ENCODE data around the gene DRD4.

DRD4 gene

DNA sequence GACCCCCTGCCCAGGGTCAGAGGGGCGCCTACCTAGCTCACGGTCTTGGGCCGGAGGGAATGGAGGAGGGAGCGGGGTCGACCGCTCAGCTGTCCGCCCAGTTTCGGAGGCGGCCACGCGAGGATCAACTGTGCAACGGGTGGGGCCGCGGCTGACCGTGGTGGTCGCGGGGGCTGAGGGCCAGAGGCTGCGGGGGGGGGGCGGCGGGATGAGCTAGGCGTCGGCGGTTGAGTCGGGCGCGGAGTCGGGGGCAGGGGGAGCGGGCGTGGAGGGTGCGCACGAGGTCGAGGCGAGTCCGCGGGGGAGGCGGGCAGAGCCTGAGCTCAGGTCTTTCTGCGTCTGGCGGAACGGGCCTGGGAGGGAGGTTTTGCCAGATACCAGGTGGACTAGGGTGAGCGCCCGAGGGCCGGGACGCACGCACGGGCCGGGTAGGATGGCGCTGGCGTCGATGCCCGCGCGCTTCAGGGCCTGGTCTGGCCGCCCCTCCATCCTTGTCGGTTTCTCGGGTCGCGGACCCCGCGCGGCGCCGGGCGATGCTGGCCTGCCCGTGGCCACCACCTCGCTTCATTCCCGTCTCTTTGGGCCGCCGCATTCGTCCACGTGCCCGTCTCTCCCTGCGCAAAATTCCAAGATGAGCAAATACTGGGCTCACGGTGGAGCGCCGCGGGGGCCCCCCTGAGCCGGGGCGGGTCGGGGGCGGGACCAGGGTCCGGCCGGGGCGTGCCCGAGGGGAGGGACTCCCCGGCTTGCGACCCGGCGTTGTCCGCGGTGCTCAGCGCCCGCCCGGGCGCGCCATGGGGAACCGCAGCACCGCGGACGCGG is at the start of gene DRD4:
DRD4 (plus strand) TSS at position 759 of the 822 bp plus-strand sequence; CDS start at position 795, 36 bp downstream.
- H3K27ac Mint-ChIP-seq, result no peak within 1 kb of the TSS
- H3K27me3 Mint-ChIP-seq, result peaks cover 14% of the 10 kb centered on the region
- H3K36me3 Mint-ChIP-seq, result no peaks in the 10 kb centered on the region

DNA sequence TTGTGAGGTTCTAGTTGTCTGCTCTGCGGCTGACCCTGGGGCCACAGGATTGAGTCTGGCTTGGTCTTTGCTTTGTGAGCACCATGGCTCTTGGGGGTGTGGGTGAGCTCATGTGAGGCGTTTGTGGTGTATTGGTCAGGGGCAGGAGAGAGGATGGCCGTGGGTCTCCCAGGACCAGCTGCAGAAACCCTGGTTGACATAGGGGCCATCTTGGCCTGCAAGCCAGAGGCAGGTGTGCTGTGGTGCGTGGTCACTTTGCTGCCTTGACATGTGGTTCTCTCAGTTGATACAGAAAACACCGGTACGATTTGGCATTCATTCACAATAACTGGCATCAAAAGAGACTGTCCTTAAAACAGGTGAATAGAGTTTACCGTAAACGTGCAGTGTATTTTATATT is 49.5 kb upstream of the DRD4 start:
- Mint-ChIP-seq H3K36me3 (peaks cover 16% of the 10 kb centered on the region), H3K4me1 (peaks cover 29% of the 10 kb centered on the region), H3K27ac (peak overlapping the region; percentile 91), H3K27me3 (no peaks in the 10 kb centered on the region), H3K9me3 (no peaks in the 10 kb centered on the region), H3K4me3 (peak overlapping the region; percentile 87)

More for the DNA sequence above, at the start of gene DRD4:
- Mint-ChIP-seq H3K9me3 (no peaks in the 10 kb centered on the region), H3K4me1 (peaks cover 9% of the 10 kb centered on the region), H3K4me3 (peak within 1 kb of the TSS; percentile 61)

DNA sequence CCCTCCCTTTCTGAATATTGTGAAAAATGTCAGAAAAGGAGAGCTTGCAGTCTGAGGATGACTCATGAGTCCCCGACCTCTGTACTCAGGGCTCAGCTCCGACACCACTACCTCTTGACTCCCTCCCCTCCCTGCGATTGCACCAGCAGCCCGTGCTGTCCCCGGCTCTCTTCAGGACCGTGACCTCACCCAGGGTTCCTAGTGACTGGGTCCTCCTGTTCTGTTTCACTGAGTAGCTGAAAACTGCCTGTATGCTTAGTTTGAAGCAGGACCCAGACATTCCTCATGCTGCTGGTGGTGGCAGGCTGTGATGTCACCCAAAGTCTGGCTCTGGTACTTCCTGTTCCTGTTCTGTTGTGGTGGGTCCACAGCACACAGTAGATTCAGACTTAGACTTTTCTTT is 49.1 kb upstream of the DRD4 start:
- Mint-ChIP-seq H3K4me3 (peak overlapping the region; percentile 87), H3K27ac (peak overlapping the region; percentile 91), H3K4me1 (peaks cover 29% of the 10 kb centered on the region), H3K27me3 (no peaks in the 10 kb centered on the region), H3K9me3 (no peaks in the 10 kb centered on the region), H3K36me3 (peaks cover 16% of the 10 kb centered on the region)

DNA sequence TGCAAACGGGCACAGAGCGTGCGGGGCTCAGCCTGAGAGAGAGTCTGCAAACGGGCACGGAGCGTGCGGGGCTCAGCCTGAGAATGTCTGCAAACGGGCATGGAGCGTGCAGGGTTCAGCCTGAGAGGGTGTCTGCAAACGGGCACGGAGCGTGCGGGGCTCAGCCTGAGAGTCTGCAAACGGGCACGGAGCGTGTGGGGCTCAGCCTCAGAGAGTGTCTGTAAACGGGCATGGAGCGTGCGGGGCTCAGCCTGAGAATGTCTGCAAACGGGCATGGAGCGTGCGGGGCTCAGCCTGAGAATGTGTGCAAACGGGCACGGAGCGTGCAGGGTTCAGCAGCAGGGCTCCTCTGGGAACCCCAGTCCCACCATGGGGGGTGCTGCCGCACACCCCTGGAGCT is 47.3 kb upstream of the DRD4 start:
- no peak overlapping the region for H3K4me3 Mint-ChIP-seq
- peak overlapping the region; percentile 70 for H3K27ac Mint-ChIP-seq
- H3K9me3 Mint-ChIP-seq, result no peaks in the 10 kb centered on the region
- H3K4me1 Mint-ChIP-seq, result peaks cover 29% of the 10 kb centered on the region
- H3K27me3 Mint-ChIP-seq, result no peaks in the 10 kb centered on the region
- H3K36me3 Mint-ChIP-seq, result peaks cover 21% of the 10 kb centered on the region

DNA sequence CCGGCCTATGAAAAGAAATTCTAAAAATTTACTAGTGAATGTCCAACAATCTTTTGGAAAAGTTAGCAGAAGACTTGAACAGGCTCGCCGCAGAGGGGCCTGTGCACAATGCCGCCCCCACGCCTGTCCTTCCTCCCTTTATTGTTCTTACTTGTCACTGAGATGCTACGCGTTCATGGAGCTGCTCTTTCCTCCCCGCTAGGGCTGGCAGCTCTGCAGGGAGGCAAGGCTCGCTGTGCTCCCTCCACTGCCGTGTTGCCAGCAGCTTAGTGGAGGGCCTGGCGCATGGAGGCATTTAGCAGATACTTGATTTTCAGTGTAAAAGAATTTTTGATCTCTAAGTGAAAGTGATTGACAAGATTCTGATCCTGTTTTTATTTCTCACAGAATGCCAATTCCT is 46.1 kb upstream of the DRD4 start:
- Mint-ChIP-seq H3K27me3 (no peaks in the 10 kb centered on the region), H3K36me3 (peaks cover 21% of the 10 kb centered on the region), H3K27ac (peak overlapping the region; percentile 17), H3K4me3 (no peak overlapping the region), H3K9me3 (no peaks in the 10 kb centered on the region), H3K4me1 (peaks cover 28% of the 10 kb centered on the region)

DNA sequence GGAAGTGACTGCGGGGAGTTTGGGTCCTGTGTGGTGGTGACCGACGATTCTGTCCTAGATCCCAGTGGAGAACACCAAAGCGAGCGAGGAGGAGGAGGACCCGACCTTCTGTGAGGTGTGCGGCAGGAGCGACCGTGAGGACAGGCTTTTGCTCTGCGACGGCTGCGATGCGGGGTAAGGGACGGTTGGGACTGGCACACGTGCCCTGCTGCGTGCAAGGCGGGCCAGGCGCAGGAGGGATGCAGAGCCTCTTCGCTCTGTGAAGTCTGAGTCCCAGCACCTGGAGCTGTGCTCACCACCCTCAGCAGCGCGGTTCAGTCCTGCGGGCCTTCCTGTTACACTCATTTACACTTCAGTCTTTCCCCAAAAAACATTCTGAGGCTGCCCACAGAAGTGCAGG is 44.6 kb upstream of the DRD4 start:
- no peak overlapping the region for H3K27ac Mint-ChIP-seq
- H3K4me1 Mint-ChIP-seq, result peaks cover 19% of the 10 kb centered on the region

DNA sequence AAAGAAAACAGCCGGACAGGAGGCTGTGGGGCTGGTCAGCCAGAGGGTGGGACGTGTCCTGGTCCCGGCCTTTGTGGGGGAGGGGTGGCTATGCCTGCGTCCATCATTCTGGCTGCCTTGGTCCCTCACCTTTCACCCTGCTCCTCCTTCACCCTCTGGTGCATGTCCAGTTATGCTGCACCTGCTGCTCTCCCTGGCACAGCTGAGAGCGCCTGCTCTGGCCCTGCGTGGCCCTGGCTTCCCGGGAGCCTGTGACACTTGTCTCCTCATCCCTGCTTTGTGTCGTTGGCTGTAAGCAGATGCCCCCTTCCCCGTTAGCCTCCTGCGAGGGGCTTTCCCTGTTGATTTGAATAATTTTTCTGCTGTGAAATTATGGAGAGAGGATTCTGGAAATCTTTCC is 44.2 kb upstream of the DRD4 start:
- peaks cover 15% of the 10 kb centered on the region for H3K4me1 Mint-ChIP-seq
- H3K27ac Mint-ChIP-seq, result no peak overlapping the region
- H3K27me3 Mint-ChIP-seq, result no peaks in the 10 kb centered on the region
- H3K9me3 Mint-ChIP-seq, result no peaks in the 10 kb centered on the region
- peaks cover 19% of the 10 kb centered on the region for H3K36me3 Mint-ChIP-seq
- H3K4me3 Mint-ChIP-seq, result no peak overlapping the region

More for the DNA sequence above, 44.6 kb upstream of the DRD4 start:
- no peaks in the 10 kb centered on the region for H3K27me3 Mint-ChIP-seq
- peaks cover 20% of the 10 kb centered on the region for H3K36me3 Mint-ChIP-seq
- H3K4me3 Mint-ChIP-seq, result no peak overlapping the region
- no peaks in the 10 kb centered on the region for H3K9me3 Mint-ChIP-seq

DNA sequence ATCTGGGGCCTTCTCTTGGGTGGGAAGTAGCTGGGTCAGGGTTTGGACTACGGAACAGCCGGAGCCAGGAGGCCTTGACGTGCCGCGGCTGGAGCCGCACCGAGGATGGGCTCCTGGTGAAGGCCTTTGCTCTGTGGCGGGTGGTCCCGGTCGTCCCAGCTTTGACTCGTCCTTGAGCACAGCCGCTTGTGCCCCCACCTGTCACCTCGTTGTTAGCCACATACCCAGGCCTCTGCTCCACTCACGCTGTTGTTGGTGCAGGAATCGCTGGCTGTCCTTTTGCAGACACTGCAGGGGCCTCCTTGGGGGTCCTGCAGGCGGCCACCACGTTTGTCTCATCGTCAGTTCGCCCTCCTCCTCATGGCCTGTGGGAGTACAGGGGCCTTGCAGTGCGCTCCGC is 43.7 kb upstream of the DRD4 start:
- Mint-ChIP-seq H3K9me3 (no peaks in the 10 kb centered on the region), H3K36me3 (peaks cover 16% of the 10 kb centered on the region), H3K27me3 (no peaks in the 10 kb centered on the region), H3K4me1 (peaks cover 11% of the 10 kb centered on the region), H3K27ac (no peak overlapping the region), H3K4me3 (no peak overlapping the region)

DNA sequence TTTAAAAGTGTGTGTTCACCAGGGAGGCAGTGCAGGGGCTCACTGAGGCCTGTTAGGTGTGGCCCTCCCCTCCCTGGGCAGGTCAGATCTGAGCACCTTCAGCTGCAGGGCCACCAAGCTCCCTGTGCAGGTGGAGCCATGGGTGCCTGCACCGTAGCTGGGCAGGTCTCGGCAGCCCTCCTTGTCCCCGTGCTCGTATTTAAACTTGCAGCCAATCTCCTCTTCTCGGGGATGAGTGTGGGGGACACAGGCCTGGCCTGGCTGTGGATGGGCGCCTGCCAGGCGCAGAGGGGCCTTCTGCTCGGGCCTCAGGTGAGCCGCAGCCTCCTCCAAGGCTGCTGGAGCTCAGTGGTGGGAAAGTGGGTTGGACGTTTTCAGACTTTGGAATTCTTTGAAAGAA is 41.7 kb upstream of the DRD4 start:
- no peak overlapping the region for H3K4me3 Mint-ChIP-seq
- H3K36me3 Mint-ChIP-seq, result peaks cover 12% of the 10 kb centered on the region
- H3K27me3 Mint-ChIP-seq, result no peaks in the 10 kb centered on the region
- H3K4me1 Mint-ChIP-seq, result no peaks in the 10 kb centered on the region
- no peaks in the 10 kb centered on the region for H3K9me3 Mint-ChIP-seq
- no peak overlapping the region for H3K27ac Mint-ChIP-seq

DNA sequence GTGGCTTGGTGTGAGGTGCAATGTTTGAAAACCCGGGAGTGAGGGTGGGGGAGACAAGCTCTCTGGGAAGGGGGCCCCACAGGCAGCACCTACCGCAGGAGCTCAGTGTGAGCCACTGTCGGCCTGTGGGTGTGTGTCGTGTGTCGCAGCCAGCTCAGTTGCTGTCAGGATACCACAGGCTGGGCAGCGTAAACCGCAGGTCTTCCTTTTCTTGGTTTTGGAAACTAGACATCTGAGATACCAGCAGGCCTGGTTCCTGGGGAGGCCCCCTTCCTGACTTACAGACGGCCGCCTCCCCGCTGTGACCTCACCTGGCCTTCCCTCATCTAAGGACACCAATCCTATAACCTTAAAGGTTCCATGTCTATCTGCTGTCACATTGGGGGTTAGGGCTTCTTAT is 40.7 kb upstream of the DRD4 start:
- peaks cover 10% of the 10 kb centered on the region for H3K36me3 Mint-ChIP-seq
- H3K4me3 Mint-ChIP-seq, result no peak overlapping the region
- H3K27ac Mint-ChIP-seq, result no peak overlapping the region

DNA sequence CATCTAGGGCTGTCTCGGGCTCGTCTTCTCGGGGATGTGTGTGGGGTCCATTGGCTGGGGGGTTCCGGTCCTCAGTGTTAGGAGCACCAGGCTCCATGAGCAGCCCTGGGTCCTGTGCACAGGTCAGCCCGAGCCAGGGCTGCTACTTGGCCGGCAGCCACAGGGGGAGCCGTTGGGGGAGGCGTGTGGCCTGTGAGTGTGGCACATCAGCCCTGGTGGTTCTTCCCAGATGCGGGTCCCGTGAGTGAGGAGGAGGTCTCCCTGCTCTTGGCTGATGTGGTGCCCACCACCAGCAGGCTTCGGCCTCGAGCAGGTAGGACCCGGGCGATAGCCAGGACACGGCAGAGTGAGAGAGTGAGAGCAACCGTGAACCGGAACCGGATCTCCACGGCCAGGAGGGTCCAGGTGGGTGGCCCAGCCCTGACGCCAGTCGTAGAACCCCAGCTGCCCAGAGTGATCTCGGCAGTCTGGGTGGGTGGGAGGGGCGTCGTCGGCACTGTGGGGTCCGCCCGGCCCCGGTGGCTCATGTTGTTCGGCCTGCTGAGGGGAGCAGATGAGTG is 39.8 kb upstream of the DRD4 start:
- no peaks in the 10 kb centered on the region for H3K27me3 Mint-ChIP-seq
- no peaks in the 10 kb centered on the region for H3K9me3 Mint-ChIP-seq
- H3K27ac Mint-ChIP-seq, result no peak overlapping the region
- H3K4me1 Mint-ChIP-seq, result no peaks in the 10 kb centered on the region
- peaks cover 8% of the 10 kb centered on the region for H3K36me3 Mint-ChIP-seq
- no peak overlapping the region for H3K4me3 Mint-ChIP-seq

More for the DNA sequence above, 40.7 kb upstream of the DRD4 start:
- H3K9me3 Mint-ChIP-seq, result no peaks in the 10 kb centered on the region
- H3K4me1 Mint-ChIP-seq, result no peaks in the 10 kb centered on the region
- no peaks in the 10 kb centered on the region for H3K27me3 Mint-ChIP-seq

DNA sequence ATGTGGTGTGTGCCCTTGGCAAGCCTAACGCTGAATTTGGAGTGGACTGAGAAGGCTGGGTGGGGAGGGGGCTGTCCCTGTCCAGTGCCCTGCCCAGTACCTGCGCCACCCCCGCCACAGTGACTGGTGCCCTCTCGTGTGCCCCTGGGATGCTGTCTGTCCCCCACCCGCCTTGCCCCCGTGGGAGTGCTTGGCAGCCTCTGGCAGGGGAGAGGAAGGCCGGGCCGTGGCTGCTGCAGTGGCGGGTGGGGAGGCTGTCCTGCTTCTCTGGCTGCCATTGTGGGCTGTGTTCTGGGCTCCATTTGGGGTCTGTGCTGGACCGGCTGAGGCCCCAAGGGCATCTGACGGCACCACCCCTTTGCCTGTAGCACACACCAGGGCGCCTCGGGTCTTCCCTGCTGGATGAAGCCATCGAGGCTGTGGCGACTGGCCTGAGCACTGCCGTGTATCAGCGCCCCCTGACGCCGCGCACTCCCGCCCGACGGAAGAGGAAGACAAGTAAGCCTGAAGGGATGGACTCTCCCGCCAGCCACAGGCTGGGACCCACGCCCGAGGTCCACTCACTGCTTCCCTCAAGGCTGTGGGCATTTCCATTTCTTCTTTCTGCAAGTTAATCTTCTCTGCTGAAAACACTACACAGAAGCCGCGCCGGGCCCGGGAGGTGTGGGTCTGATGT is 38.9 kb upstream of the DRD4 start:
- Mint-ChIP-seq H3K36me3 (peaks cover 5% of the 10 kb centered on the region), H3K9me3 (no peaks in the 10 kb centered on the region)

DNA sequence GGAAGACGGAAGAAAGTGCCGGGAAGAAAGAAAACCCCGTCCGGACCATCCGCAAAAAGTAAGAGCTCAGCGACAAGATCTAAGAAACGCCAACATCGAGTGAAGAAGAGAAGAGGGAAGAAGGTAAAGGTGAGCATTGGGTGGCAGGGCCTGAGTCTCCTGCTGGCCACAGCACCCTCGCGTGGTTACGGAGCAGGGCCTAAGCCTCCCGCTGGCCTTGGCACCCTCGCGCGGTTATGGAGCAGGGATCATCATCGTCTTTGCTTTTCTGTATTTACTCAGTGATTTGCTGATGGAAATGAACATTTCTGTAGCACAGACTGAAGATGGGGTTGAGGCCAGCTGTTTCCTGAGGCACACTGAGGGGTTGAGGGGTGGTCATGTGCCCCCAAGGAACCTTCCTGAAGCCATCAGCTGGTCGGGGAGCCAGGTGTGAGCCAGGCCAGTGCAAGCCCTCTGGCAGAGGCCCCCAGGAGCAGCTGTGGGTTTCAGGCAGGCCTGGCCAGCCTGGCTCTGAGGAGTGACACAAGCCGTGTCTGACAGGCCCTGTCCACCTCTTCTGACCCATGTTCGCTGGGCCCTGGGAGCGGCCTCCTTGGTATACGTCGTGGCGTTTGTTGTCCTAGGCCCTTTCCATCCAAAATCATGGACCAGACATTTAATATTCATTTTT is 35.4 kb upstream of the DRD4 start:
- Mint-ChIP-seq H3K4me3 (no peak overlapping the region), H3K4me1 (no peaks in the 10 kb centered on the region), H3K9me3 (no peaks in the 10 kb centered on the region), H3K27me3 (no peaks in the 10 kb centered on the region), H3K27ac (no peak overlapping the region), H3K36me3 (peaks cover 8% of the 10 kb centered on the region)

More for the DNA sequence above, 38.9 kb upstream of the DRD4 start:
- H3K27ac Mint-ChIP-seq, result no peak overlapping the region
- no peaks in the 10 kb centered on the region for H3K27me3 Mint-ChIP-seq
- no peak overlapping the region for H3K4me3 Mint-ChIP-seq
- H3K4me1 Mint-ChIP-seq, result no peaks in the 10 kb centered on the region

DNA sequence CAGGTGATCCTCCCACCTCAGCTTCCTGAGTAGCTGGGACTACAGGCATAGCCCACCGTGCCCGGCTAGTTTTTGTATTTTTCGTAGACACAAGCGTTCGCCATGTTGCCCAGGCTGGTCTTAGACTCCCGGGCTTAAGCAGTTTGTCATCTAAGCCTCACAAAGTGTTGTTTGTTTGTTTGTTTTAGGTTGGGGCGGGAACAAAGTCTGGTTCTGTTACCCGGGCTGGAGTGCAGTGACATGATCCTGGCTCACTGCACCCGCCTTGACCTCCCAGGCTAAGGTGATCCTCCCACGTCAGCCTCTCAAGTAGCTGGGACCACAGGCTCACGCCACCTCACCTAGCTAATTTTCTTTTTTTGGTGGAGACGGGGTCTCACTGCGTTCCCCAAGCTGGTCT is 33.9 kb upstream of the DRD4 start:
- H3K9me3 Mint-ChIP-seq, result no peaks in the 10 kb centered on the region
- no peak overlapping the region for H3K4me3 Mint-ChIP-seq
- no peaks in the 10 kb centered on the region for H3K4me1 Mint-ChIP-seq
- H3K27me3 Mint-ChIP-seq, result no peaks in the 10 kb centered on the region
- peaks cover 6% of the 10 kb centered on the region for H3K36me3 Mint-ChIP-seq
- H3K27ac Mint-ChIP-seq, result no peak overlapping the region

DNA sequence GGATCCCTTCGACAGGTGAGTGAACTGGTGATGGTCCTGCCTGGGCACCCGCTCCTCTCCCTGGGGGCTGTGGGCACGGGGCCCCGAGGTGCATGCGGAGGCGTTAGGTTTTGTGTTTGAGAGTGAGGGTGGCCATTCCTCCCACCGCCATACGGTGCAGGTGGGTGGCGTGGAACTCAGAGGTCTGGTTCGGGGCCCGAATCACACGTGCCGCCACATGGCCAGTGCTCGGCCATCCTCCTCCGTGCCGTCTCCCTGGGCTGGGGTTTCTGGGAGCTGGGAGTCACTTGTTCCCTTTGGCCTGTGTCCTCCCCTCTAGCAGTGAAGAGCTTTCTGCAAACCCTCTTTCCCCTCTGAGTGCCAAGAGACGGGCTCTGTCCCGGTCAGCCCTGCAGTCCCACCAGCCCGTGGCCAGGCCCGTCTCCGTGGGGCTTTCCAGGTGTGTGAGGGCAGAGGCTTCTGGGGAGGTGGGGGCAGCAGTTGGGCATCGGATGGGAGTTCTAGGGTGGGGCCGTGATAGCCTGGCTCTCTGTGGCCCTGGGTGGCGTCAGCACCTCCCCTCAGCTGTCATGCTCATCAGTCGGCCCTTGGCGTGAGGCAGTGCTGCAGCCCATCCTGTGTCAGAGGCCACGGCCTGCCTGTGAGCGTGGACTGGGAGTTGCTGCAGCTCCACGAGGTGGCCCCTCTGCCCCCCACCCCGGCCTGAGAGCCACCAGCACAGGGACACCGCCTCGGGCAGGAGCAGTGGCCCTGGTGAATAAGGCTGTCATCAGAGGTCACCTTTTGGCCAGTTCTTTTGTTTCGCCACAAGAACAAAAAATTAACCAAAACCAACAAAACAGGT is 31.6 kb upstream of the DRD4 start:
- H3K9me3 Mint-ChIP-seq, result no peaks in the 10 kb centered on the region
- no peaks in the 10 kb centered on the region for H3K27me3 Mint-ChIP-seq
- H3K4me1 Mint-ChIP-seq, result no peaks in the 10 kb centered on the region
- H3K4me3 Mint-ChIP-seq, result no peak overlapping the region
- no peak overlapping the region for H3K27ac Mint-ChIP-seq
- peaks cover 6% of the 10 kb centered on the region for H3K36me3 Mint-ChIP-seq
